Suprapubic skin (tissue), 3 donors: Measurements from ENCODE around the gene RNF150.

Source experiments
- CTCF ChIP-seq, 2 donors: fragments of 200-600 bp in 1 of 2; fragments of 450-650 bp in 1 of 2; sonication (generic) in 1 of 2; IDR thresholded peaks; one replicate each; pipeline ENCODE4 v1.5.1; 2016 to 2019; ENCODE audit warnings: antibody characterized with exemption in 2 of 2, mild to moderate bottlenecking in 1 of 2, moderate library complexity in 1 of 2
- EP300 ChIP-seq: sonication (generic); formaldehyde crosslinking; IDR thresholded peaks from one replicate; pipeline ENCODE4 v1.6.1; 2017; ENCODE audit warnings: antibody characterized with exemption
- POLR2A ChIP-seq, 2 donors: fragments of 450-650 bp; IDR thresholded peaks; one replicate each; pipeline ENCODE4 v1.6.1; 2017; ENCODE audit warnings: antibody characterized with exemption in 2 of 2, mild to moderate bottlenecking in 2 of 2, moderate library complexity in 2 of 2

GRCh38 chr4:141066690-141067089 lies 66.6 kb downstream of the RNF150 start:
- TF ChIP-seq EP300 (no peak), CTCF (IDR thresholded peaks at IDR 0.05) (no peak), POLR2A (IDR thresholded peaks at IDR 0.05) (no peak)
